Measurements from ENCODE around the gene CDCA8. TPM values are rescaled to one million over a fixed set of nuclear protein-coding genes. Genes with fewer than 3 reads are reported as not detected.
A peak's percentile ranks its signal among the peaks of the same experiment; 100 is the strongest.

Gene CDCA8
- total and polyA plus RNA-seq, 2 of the 8 experiments (the other 6 are each of a cell fraction or from before 2014, with no cell fraction given): 43.9 to 46.2 TPM

DNA sequence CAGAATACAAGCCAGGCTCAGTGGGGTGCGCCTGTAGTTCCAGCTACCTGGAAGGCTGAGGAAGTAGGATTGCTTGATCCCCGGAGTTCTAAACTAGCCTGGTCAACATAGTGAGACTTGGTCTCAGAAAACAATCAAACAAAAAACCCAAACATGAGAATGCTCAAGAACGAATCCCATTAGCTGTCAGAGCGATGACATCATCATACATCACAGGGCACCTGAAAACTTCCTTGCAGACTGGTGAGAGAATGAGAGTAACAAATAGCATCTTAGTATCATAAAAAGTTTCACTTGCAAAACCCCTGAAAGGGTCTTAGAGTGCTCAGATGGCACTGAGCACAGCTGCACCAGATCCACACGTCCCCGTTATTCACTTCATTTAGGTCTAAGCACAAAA lies 21.1 kb upstream of the CDCA8 start:
- no peak overlapping the region for H3K23ac ChIP-seq (ENCODE audit: insufficient read length)
- no peak overlapping the region for H2AK5ac ChIP-seq (ENCODE audit: low read depth, low read length)
- H4K20me1 ChIP-seq (replicated peaks in 1 of 2; ENCODE audit: control insufficient read depth in 1 of 2, insufficient read depth in 2 of 2, low read length in 2 of 2): no peaks in the 10 kb centered on the region
- no peak overlapping the region for H3K18ac ChIP-seq (ENCODE audit: extremely low read depth, low read length)
- 66% methylated on average over 6 of the region's 6 CpGs; no CpG with 5 or more reads in 1 of the 2 experiments for WGBS, 2 experiments (ENCODE audit: extremely low coverage in 1 of 2, insufficient coverage in 1 of 2, insufficient read length in 1 of 2, insufficient replicate concordance in 2 of 2, low coverage in 1 of 2, low lambda C conversion rate in 2 of 2, missing lambda C conversion rate in 1 of 2)
- no peak overlapping the region for H2BK5ac ChIP-seq (ENCODE audit: low read depth, low read length)
- TF ChIP-seq CREB1 (IDR thresholded peaks at IDR 0.05): 0 out of 2 replicates have a peak, but pooled peaks have one; percentile 18
- no peak for TF ChIP-seq HDAC2 (IDR thresholded peaks at IDR 0.05; ENCODE audit: borderline replicate concordance in 1 of 2, low read depth in 2 of 2, low read length in 2 of 2)
- H3K79me2 ChIP-seq (ENCODE audit: control insufficient read depth in 1 of 2, insufficient read depth in 2 of 2, low read length in 2 of 2): no peaks in the 10 kb centered on the region
- H2BK12ac ChIP-seq (ENCODE audit: low read depth, low read length): no peak overlapping the region
- H4K8ac ChIP-seq (ENCODE audit: extremely low read depth, insufficient read depth, low read length): no peak overlapping the region
- H3K79me1 ChIP-seq (ENCODE audit: low read depth, low read length): no peaks in the 10 kb centered on the region
- no peaks in the 10 kb centered on the region for H3K36me3 ChIP-seq (ENCODE audit: control insufficient read depth in 2 of 4, insufficient read depth in 4 of 4, low read length in 3 of 4)
- H3K27me3 ChIP-seq (replicated peaks in 1 of 4; ENCODE audit: control insufficient read depth in 3 of 4, extremely low read depth in 1 of 4, insufficient read depth in 3 of 4, low read length in 3 of 4): peaks cover 0 to 2% (median 0%) of the 10 kb centered on the region in 4 experiments; a peak in 1 of 7 replicates
- peaks cover 0 to 10% (median 1%) of the 10 kb centered on the region in 4 experiments; a peak in 3 of 7 replicates for H3K4me1 ChIP-seq (replicated peaks in 1 of 4; ENCODE audit: control insufficient read depth in 3 of 4, insufficient read depth in 4 of 4, low read length in 3 of 4)
- no peak overlapping the region for H2BK20ac ChIP-seq (ENCODE audit: low read length)
- no peak overlapping the region for H4K5ac ChIP-seq (ENCODE audit: insufficient read length, low read depth, low read length)
- DNase-seq (ENCODE audit: low read depth in 1 of 2, low spot score in 2 of 2) (no peak), FAIRE-seq (no peak)
- ChIA-PET CTCF (ENCODE audit: partially characterized antibody) (interaction anchor here (0.6 to 20.8 kb wide), 5 partner anchors 11 to 204 kb away, joined by 3 to 400 read pairs (median 3); no protein-coding TSS in a partner anchor), POLR2A (ENCODE audit: partially characterized antibody) (interaction anchor here (0.6 kb wide), 1 partner anchor 295 kb away, joined by 3 read pairs; no protein-coding TSS in a partner anchor)
- no peak overlapping the region for H2AFZ ChIP-seq (ENCODE audit: low read length)
- no peak overlapping the region for H4K91ac ChIP-seq (replicated peaks; ENCODE audit: insufficient read length, low read length)
- H3K23me2 ChIP-seq (ENCODE audit: low read depth, low read length): no peaks in the 10 kb centered on the region; the same call in 1 of the 2 replicates
- no peak overlapping the region for H3K14ac ChIP-seq (ENCODE audit: insufficient read length)
- H3K9ac ChIP-seq (replicated peaks in 1 of 4; ENCODE audit: extremely low read depth in 1 of 4, low read depth in 3 of 4, low read length in 3 of 4): no peak overlapping the region
- H3K56ac ChIP-seq (replicated peaks; ENCODE audit: insufficient read length, low read depth, low read length): no peak overlapping the region
- no peak overlapping the region for H2BK15ac ChIP-seq (ENCODE audit: low read length)
- no peaks in the 10 kb centered on the region for H3K9me3 ChIP-seq (ENCODE audit: insufficient read depth in 2 of 2, low read depth in 1 of 2, low read length in 1 of 2)
- H2BK120ac ChIP-seq (replicated peaks; ENCODE audit: low read depth, low read length): no peak overlapping the region
- no peak overlapping the region for H3K4ac ChIP-seq (replicated peaks; ENCODE audit: insufficient read length, low read depth, low read length)
- no peak overlapping the region for H3K4me3 ChIP-seq (ENCODE audit: extremely low read depth in 1 of 4, insufficient read depth in 2 of 4, low read depth in 3 of 4, low read length in 4 of 4)
- H3K4me2 ChIP-seq (ENCODE audit: insufficient read depth in 1 of 2, low read depth in 2 of 2, low read length in 2 of 2): no peak overlapping the region
- H3K27ac ChIP-seq (ENCODE audit: low read depth, low read length): no peak overlapping the region

All from H1 (cell line).